BLaER1 treated with 17β-estradiol and CSF1 and Interleukin-3, amounts not matched to agents 10 nM and 100 nM (cell line): ENCODE data around the gene SNAI1.
A peak's percentile ranks its signal among the peaks of the same experiment; 100 is the strongest.

Experiments used
- H3K27ac ChIP-seq, 11 experiments: shearing (Covaris generic); formaldehyde crosslinking; 2 replicates each; pipeline ENCODE4 v1.8.1; 2022
- H3K27me3 ChIP-seq, 11 experiments: shearing (Covaris generic); formaldehyde crosslinking; 2 replicates each; pipeline ENCODE4 v1.8.1; 2022
- H3K36me3 ChIP-seq, 11 experiments: shearing (Covaris generic); formaldehyde crosslinking; 2 replicates each; pipeline ENCODE4 v1.8.1; 2022
- H3K4me1 ChIP-seq, 10 experiments: shearing (Covaris generic); formaldehyde crosslinking; 2 replicates each; pipeline ENCODE4 v1.8.1; 2022
- H3K4me2 ChIP-seq, 11 experiments: shearing (Covaris generic); formaldehyde crosslinking; 2 replicates each; pipeline ENCODE4 v1.8.1; 2022
- H3K4me3 ChIP-seq, 10 experiments: shearing (Covaris generic); formaldehyde crosslinking; 2 replicates each; pipeline ENCODE4 v1.8.1; 2022
- H3K9ac ChIP-seq, 11 experiments: shearing (Covaris generic); formaldehyde crosslinking; 2 replicates each; pipeline ENCODE4 v1.8.1; 2022
- H3K9me3 ChIP-seq, 11 experiments: shearing (Covaris generic); formaldehyde crosslinking; replicated peaks in 1 of 11; 2 replicates each; pipeline ENCODE4 v1.8.1; 2022
- H4K20me1 ChIP-seq, 11 experiments: shearing (Covaris generic); formaldehyde crosslinking; 2 replicates each; pipeline ENCODE4 v1.8.1; 2022
- Cebpa-rat ChIP-seq, 11 experiments: shearing (Covaris generic); IDR thresholded peaks; 2 replicates each; pipeline ENCODE4 v1.8.1; 2022

SNAI1 gene

DNA sequence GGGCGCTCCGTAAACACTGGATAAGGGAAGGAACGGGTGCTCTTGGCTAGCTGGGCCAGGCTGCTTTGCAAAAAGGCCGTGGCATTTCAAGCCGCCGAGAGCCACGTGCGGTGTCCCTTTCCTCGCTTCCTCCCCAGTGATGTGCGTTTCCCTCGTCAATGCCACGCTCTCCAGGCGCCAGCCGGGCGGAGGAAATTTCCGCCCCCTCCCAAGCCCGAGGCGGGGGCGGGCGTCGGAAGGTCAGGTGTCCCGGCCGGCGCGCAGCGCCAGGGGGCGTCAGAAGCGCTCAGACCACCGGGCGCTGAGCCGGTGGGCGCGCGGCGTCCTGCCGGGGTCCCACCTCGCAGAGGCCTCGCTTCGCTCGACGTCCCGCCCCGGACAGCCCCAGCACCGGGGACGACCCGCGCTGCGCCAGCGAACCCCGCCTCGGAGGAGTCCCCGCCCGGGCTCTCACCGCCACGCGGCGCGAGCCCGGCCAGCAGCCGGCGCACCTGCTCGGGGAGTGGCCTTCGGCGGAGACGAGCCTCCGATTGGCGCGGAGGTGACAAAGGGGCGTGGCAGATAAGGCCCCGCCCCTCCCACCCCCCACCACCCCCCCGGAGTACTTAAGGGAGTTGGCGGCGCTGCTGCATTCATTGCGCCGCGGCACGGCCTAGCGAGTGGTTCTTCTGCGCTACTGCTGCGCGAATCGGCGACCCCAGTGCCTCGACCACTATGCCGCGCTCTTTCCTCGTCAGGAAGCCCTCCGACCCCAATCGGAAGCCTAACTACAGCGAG, at the start of gene SNAI1:
SNAI1 (plus strand) TSS at position 635 of the 777 bp plus-strand sequence; CDS start at position 715, 80 bp downstream.
- H3K4me1 ChIP-seq = peaks cover 56 to 83% (median 79%) of the 10 kb centered on the region in 10 experiments
- H3K27ac ChIP-seq = peak within 1 kb of the TSS; percentile 71 to 92 (median 86); a peak in 21 of 22 replicates
- no peaks in the 10 kb centered on the region for H3K27me3 ChIP-seq
- peak within 1 kb of the TSS; percentile 89 to 100 (median 97) for H3K4me2 ChIP-seq
- peak within 1 kb of the TSS; percentile 90 to 95 (median 93) for H3K9ac ChIP-seq
- H4K20me1 ChIP-seq = peaks cover 0 to 47% (median 46%) of the 10 kb centered on the region in 11 experiments; a peak in 18 of 22 replicates
- TF ChIP-seq Cebpa-rat (IDR thresholded peaks at IDR 0.05) = no peak
- H3K9me3 ChIP-seq = no peaks in the 10 kb centered on the region
- peaks cover 3 to 43% (median 41%) of the 10 kb centered on the region in 11 experiments; a peak in 21 of 22 replicates for H3K36me3 ChIP-seq
- H3K4me3 ChIP-seq = peak within 1 kb of the TSS; percentile 60 to 98 (median 94)

DNA sequence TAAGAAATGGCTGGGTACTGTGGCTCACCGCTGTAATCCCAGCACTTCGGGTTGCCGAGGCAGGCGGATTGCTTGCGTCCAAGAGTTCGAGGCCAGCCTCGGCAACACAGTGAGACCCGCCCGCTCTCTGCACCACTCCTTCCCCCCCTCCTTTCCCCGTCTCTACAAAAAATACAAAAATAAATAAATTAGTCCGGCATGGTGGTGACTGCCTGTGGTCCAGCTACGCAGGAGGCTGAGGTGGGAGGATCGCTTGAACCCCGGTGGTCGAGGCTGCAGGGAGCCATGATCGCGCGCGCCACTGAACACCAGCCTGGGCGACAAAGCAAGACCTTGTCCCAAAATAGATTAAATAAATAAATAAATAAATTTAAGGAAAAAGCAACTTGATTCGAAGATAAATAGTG, 47.0 kb upstream of the SNAI1 start:
- Histone ChIP-seq H3K4me1 (peaks cover 47 to 62% (median 56%) of the 10 kb centered on the region in 10 experiments), H3K27me3 (no peaks in the 10 kb centered on the region), H3K4me2 (peak overlapping the region; percentile 41 to 83 (median 66)), H4K20me1 (peaks cover 37 to 44% (median 40%) of the 10 kb centered on the region in 11 experiments; a peak in 21 of 22 replicates), H3K27ac (peak overlapping the region; percentile 55 to 99 (median 97)), H3K9ac (peak overlapping the region in 10 of 11 experiments; percentile 43 to 99 (median 98); a peak in 17 of 22 replicates), H3K9me3 (peaks cover 0 to 7% (median 0%) of the 10 kb centered on the region in 11 experiments; a peak in 3 of 22 replicates), H3K36me3 (peaks cover 17 to 27% (median 22%) of the 10 kb centered on the region in 11 experiments; a peak in 21 of 22 replicates), H3K4me3 (peak overlapping the region; percentile 72 to 100 (median 99); a peak in 16 of 20 replicates)
- no peak for TF ChIP-seq Cebpa-rat (IDR thresholded peaks at IDR 0.05)

DNA sequence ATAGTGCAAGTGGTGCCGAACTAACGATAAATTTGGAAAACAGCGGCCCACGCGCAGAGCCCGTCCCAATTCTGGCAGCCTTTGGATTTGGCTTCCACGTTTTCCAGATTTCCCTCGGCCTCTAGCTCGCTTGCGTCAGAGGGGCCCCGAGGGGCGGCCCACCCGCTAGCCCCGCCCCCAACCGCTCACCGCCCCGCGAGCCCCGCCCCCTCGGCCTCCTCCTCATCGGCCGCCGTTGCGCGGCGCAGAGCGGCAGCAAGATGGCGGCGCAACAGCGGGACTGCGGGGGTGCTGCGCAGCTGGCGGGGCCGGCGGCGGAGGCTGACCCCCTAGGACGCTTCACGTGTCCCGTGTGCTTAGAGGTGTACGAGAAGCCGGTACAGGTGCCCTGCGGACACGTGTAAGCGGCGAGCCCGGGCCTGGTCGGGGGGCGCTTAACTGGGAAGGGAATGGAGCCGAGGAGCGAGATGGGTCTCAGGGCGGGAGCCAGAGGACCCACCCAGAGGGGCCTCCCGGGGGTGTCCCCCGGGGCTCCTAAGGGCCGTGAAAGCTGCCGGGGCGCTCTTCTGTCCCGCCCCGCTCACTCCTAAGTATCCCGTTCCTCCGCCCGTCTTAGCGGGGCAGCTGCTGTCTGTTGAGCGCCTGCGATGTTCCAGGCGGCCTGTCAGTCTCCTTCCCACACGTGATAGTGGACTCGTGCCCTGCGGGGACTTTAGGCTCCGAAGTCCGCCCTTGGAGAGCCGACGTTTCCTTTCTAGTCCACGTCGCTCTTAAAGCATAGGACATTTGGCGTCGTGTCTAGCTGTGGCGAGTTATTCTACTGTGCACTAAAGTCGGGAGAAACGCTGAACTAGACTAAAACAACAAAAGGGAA, 46.4 kb upstream of the SNAI1 start, which contains the start of gene RNF114:
RNF114 (plus strand) TSS at position 245 of the 874 bp plus-strand sequence; CDS start at position 261, 16 bp downstream.
- no peaks in the 10 kb centered on the region for H3K27me3 ChIP-seq
- peak in 1 of 11 experiments; percentile 41; a peak in 1 of 22 replicates for TF ChIP-seq Cebpa-rat (IDR thresholded peaks at IDR 0.05)
- peak within 1 kb of the TSS; percentile 85 to 99 (median 97) for H3K27ac ChIP-seq
- peaks cover 0 to 7% (median 0%) of the 10 kb centered on the region in 11 experiments; a peak in 3 of 22 replicates for H3K9me3 ChIP-seq
- H4K20me1 ChIP-seq = peaks cover 43 to 51% (median 47%) of the 10 kb centered on the region in 11 experiments
- peak within 1 kb of the TSS; percentile 96 to 100 (median 99) for H3K4me2 ChIP-seq
- peak within 1 kb of the TSS; percentile 93 to 99 (median 98) for H3K9ac ChIP-seq
- H3K4me3 ChIP-seq = peak within 1 kb of the TSS; percentile 72 to 100 (median 99)
- H3K36me3 ChIP-seq = peaks cover 23 to 34% (median 29%) of the 10 kb centered on the region in 11 experiments
- H3K4me1 ChIP-seq = peaks cover 47 to 64% (median 58%) of the 10 kb centered on the region in 10 experiments

DNA sequence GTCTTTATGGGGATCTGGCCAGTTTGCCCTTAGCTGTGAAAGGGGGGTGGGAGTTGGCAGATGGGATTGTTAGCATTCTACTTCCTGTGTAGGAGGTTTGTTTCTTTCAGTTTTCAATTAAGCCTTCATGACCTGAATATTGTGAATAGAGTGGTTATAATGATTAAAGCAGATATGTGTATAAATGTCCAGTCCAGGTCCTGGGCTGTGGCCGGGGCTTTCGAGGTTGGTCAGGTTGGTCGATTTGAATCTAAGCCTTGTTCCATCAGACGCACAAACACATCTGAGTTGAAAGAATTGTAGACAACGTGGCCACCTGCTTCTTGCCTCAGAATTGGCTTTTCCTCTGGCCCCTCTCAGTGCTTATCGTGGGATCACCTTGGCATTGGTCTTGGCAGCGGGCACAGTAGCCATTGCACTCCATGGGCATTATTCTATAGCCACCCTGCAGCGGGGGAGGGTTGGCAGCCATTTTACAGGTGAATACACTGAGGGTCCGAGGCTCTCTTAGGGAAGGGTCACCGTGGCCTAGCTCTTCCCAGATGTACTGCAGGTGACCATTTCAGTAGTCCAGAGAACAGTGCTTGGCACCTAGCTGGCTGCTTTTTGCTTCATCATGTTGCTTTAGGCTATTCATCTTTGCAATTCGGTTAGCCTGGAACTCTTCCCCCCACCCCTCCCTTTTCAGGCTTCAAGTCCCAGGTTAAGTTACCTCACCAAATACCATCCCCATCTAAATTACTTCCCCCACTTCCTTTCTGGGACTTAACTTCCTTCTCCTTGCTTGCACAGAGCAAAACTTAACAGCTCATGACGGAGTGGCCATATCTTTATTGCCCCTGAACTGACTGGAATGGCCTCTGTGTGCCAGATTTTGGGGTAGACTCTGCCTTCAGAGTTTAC, 45.5 kb upstream of the SNAI1 start:
- peak overlapping the region; percentile 85 to 99 (median 97); a peak in 21 of 22 replicates for H3K27ac ChIP-seq
- peak overlapping the region; percentile 72 to 100 (median 99) for H3K4me3 ChIP-seq
- peaks cover 52 to 60% (median 56%) of the 10 kb centered on the region in 11 experiments for H4K20me1 ChIP-seq
- H3K27me3 ChIP-seq = no peaks in the 10 kb centered on the region
- peaks cover 47 to 64% (median 59%) of the 10 kb centered on the region in 10 experiments for H3K4me1 ChIP-seq
- H3K4me2 ChIP-seq = peak overlapping the region; percentile 96 to 100 (median 99)
- peaks cover 32 to 42% (median 37%) of the 10 kb centered on the region in 11 experiments for H3K36me3 ChIP-seq
- no peak for TF ChIP-seq Cebpa-rat (IDR thresholded peaks at IDR 0.05)
- peak overlapping the region; percentile 93 to 99 (median 98) for H3K9ac ChIP-seq
- peaks cover 0 to 7% (median 0%) of the 10 kb centered on the region in 11 experiments; a peak in 3 of 22 replicates for H3K9me3 ChIP-seq

DNA sequence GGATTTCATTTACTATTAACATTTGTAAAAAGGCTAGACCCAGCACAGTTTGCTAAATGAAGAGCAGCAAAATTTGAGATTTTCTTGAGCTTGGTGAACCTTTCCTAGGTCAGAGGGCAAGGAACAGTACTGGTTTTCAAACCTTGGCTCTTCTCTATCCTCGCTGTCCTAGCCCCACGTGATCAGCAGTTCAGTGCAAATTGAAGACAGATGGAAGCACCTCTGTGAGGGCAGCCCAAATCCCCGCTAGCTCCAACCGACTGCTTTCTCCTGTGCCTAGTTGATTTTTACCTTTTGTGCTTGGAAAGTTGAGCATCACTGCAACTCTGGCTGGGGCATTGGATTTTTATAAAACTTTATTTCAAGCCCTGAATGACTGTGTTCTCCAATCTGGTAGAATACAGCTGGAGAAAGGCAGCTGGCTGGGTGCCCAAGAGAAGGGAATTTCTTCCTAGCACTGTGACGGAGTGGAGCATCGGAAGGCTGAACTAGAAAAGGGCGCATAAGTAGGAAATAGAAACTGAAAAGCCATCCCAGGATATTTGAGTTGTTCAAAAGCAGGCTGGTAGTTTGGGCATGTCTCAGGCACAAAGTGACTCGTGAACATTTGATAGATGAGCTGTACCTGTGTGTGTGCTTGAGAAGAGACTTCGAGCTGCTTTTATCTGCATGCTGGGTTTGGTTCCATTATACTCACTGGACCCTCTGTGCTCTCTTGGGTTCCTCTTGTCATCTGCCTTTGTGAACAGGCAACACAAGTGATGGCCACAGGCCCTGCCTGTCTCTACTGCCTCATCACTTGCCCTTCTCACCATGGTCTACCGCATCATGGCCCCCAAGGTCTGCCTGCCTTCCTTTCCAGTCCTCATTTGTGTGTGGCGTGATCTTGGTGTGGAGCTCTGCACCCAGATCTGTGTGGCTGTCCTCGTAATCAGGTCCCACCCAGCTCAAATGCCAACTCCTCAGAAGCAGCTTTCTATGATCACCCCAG, 44.3 kb upstream of the SNAI1 start:
- peak overlapping the region in 9 of 11 experiments; percentile 92 to 99 (median 97); a peak in 13 of 22 replicates for H3K27ac ChIP-seq
- H3K9me3 ChIP-seq = peaks cover 0 to 7% (median 0%) of the 10 kb centered on the region in 11 experiments; a peak in 3 of 22 replicates
- H3K4me1 ChIP-seq = peaks cover 47 to 64% (median 59%) of the 10 kb centered on the region in 10 experiments
- TF ChIP-seq Cebpa-rat (IDR thresholded peaks at IDR 0.05) = no peak
- H3K36me3 ChIP-seq = peaks cover 44 to 54% (median 49%) of the 10 kb centered on the region in 11 experiments
- H3K4me2 ChIP-seq = peak overlapping the region; percentile 96 to 100 (median 99)
- no peaks in the 10 kb centered on the region for H3K27me3 ChIP-seq
- H3K4me3 ChIP-seq = peak overlapping the region; percentile 72 to 100 (median 99); a peak in 17 of 20 replicates
- H3K9ac ChIP-seq = peak overlapping the region in 10 of 11 experiments; percentile 93 to 99 (median 98); a peak in 17 of 22 replicates
- H4K20me1 ChIP-seq = peaks cover 63 to 71% (median 67%) of the 10 kb centered on the region in 11 experiments

DNA sequence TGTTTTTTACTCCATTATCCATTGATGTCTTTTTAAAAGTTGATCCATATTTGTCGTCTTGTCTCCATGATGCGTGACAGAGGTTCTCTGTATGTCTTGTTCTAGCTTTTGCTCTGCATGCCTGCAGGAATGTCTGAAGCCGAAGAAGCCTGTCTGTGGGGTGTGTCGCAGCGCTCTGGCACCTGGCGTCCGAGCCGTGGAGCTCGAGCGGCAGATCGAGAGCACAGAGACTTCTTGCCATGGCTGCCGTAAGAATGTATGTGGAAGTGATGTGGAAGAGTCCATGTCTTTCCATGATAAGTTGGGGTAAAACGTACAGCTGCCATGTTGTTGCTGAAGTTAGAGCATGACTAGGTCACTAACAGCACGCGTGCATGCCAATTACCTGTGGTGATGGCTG, 41.3 kb upstream of the SNAI1 start:
- Histone ChIP-seq H3K27ac (no peak overlapping the region), H3K27me3 (no peaks in the 10 kb centered on the region), H3K4me3 (no peak overlapping the region), H3K4me1 (peaks cover 31 to 46% (median 37%) of the 10 kb centered on the region in 10 experiments), H3K36me3 (peaks cover 72 to 84% (median 79%) of the 10 kb centered on the region in 11 experiments), H3K9me3 (no peaks in the 10 kb centered on the region), H3K4me2 (no peak overlapping the region), H4K20me1 (peaks cover 89 to 98% (median 97%) of the 10 kb centered on the region in 11 experiments), H3K9ac (peak overlapping the region in 1 of 11 experiments; percentile 12; a peak in 1 of 22 replicates)
- TF ChIP-seq Cebpa-rat (IDR thresholded peaks at IDR 0.05) = no peak
